HepG2 (cell line): ENCODE data around the gene CSNK2A2. TPM values are rescaled to one million over a fixed set of nuclear protein-coding genes. Genes with fewer than 3 reads are reported as not detected.

ENCODE experiments used
- ATF1 ChIP-seq: IDR thresholded peaks from 2 replicates; pipeline ENCODE4 v1.6.1; 2016; ENCODE audit warnings: mild to moderate bottlenecking, control low read depth
- HMG20A ChIP-seq: IDR thresholded peaks from 2 replicates; pipeline ENCODE4 v1.6.1; 2016; ENCODE audit warnings: borderline replicate concordance
- HNRNPLL ChIP-seq: fragments of 200-400 bp; formaldehyde crosslinking; IDR thresholded peaks from 2 replicates; pipeline ENCODE4 v1.6.1; 2017; ENCODE audit warnings: mild to moderate bottlenecking, low read depth, low read length; ENCODE audit not compliant: poor library complexity, severe bottlenecking
- REL ChIP-seq: sonication (generic); formaldehyde crosslinking; conservative IDR thresholded peaks from 2 replicates; pipeline ENCODE4 v1.8.0; 2022; ENCODE audit warnings: mild to moderate bottlenecking, missing genetic modification reagents, moderate library complexity
- RERE ChIP-seq: IDR thresholded peaks from 2 replicates; pipeline ENCODE4 v1.6.1; 2016; ENCODE audit warnings: low read depth, missing genetic modification reagents, missing compliant biosample characterization
- SAFB2 ChIP-seq: sonication (generic); formaldehyde crosslinking; IDR thresholded peaks from 2 replicates; pipeline ENCODE4 v1.5.1; 2020; ENCODE audit warnings: missing genetic modification reagents, low read depth, mild to moderate bottlenecking, borderline replicate concordance
- SMAD3 ChIP-seq: sonication (generic); formaldehyde crosslinking; IDR thresholded peaks from 2 replicates; pipeline ENCODE4 v1.4.0; 2020; ENCODE audit warnings: missing genetic modification reagents
- SMARCC2 ChIP-seq: fragments of 450-650 bp; IDR thresholded peaks from 2 replicates; pipeline ENCODE4 v1.6.1; 2017; ENCODE audit warnings: antibody characterized with exemption, mild to moderate bottlenecking
- ZNF180 ChIP-seq: sonication (generic); formaldehyde crosslinking; IDR thresholded peaks from 2 replicates; pipeline ENCODE4 v1.4.0; 2020; ENCODE audit warnings: low read depth, missing genetic modification reagents, borderline replicate concordance
- ZNF230 ChIP-seq: sonication (generic); formaldehyde crosslinking; IDR thresholded peaks from 2 replicates; pipeline ENCODE4 v1.4.0; 2020; ENCODE audit warnings: mild to moderate bottlenecking, missing genetic modification reagents
- ZNF496 ChIP-seq: sonication (generic); formaldehyde crosslinking; IDR thresholded peaks from 2 replicates; pipeline ENCODE4 v1.8.1; 2023; ENCODE audit warnings: mild to moderate bottlenecking, moderate library complexity, missing genetic modification reagents; ENCODE audit not compliant: insufficient replicate concordance
- ZNF619 ChIP-seq: sonication (generic); formaldehyde crosslinking; IDR thresholded peaks from 2 replicates; pipeline ENCODE4 v1.4.0; 2020; ENCODE audit warnings: mild to moderate bottlenecking, missing genetic modification reagents
- ZNF816 ChIP-seq: sonication (generic); formaldehyde crosslinking; IDR thresholded peaks from 2 replicates; pipeline ENCODE4 v1.8.0; 2022; ENCODE audit warnings: missing genetic modification reagents, mild to moderate bottlenecking, borderline replicate concordance
- polyA plus RNA-seq, 8 experiments: library from polyadenylated mRNA; depleted of rRNA in 3 of 8; stranded (reverse) in 7 of 8; unstranded in 1 of 8; fragments of >200 nt; fragmentation: Illumina TruSeq in 4 of 8; extraction: Trizol in 4 of 8; gene quantifications; 2 replicates each; pipeline versions ENCODE4 v1.2.1 to v1.2.3, GENCODE V29; 2011 to 2016; ENCODE audit warnings: low read depth in 4 of 8, missing spikeins in 1 of 8, mixed read lengths in 1 of 8; ENCODE audit not compliant: insufficient read depth in 1 of 8
- total RNA-seq, 5 experiments: library from RNA; depleted of rRNA; stranded (reverse); fragments of >200 nt; fragmentation: Illumina TruSeq; extraction: Trizol; gene quantifications; 2 replicates each; pipeline ENCODE4 v1.2.3, GENCODE V29; 2016; ENCODE audit warnings: low read depth in 1 of 5
- TF ChIP-seq, protein P1 (sequence below): IDR thresholded peaks from 2 replicates; pipeline ENCODE4 v1.6.1; 2016; ENCODE audit warnings: mild to moderate bottlenecking
- TF ChIP-seq, protein P2 (sequence below): sonication (generic); formaldehyde crosslinking; IDR thresholded peaks from 2 replicates; pipeline ENCODE4 v1.5.1; 2020; ENCODE audit warnings: mild to moderate bottlenecking, moderate library complexity, missing genetic modification reagents
- TF ChIP-seq, protein P3 (sequence below): sonication (generic); formaldehyde crosslinking; IDR thresholded peaks from 2 replicates; pipeline ENCODE4 v1.4.0; 2020; ENCODE audit warnings: mild to moderate bottlenecking, low read depth, missing genetic modification reagents
- TF ChIP-seq, protein P4 (sequence below): sonication (generic); formaldehyde crosslinking; IDR thresholded peaks from 2 replicates; pipeline ENCODE4 v1.4.0; 2020; ENCODE audit warnings: missing genetic modification reagents

CSNK2A2 gene
- total and polyA plus RNA-seq, 2 of the 13 experiments (the other 11 are each of a cell fraction or from before 2014, with no cell fraction given) = 46.4 to 56.9 TPM

DNA sequence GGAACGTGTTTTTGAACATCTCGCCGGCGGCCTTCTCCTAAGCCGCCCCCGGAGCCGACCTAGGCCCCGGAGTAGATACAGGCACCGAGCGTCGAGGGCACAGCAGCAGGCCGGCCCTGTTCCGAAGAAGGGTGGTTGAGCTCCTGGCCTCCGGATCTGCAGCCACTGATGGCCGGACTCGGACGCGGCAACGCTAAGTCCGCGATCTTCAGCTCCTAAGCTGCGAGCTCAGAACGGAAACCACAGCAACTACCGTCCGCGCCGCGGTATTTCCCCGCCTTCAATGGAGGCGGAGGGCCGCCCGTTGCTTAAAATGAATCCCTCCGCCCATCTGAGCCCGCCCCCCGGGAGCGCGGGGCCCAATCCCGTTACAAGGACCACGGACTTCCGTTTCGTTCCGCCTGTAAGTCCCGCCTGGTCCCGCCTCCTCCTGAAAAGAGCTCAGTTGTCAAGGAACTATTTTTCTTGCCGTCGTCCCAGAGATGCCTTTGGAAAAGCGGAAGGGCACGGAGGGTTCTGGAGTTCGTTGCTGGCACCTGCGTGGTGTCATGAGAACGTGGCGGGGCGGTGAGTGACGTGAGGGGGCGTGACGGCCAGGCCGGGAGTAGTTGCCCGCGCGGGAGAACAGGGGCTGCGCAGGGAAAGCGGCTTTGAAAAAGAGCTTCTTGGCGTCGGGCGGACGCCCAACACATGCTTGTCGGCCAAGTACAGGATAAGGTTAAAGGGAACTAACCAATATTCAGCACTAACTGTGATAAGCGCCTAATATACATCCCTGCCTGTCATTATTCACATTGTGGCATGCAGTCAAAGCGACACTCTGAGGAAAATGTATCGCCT lies 68.6 kb downstream of the CSNK2A2 start, which contains the start of gene CFAP20 (continued):
- TF ChIP-seq, protein P1, sequence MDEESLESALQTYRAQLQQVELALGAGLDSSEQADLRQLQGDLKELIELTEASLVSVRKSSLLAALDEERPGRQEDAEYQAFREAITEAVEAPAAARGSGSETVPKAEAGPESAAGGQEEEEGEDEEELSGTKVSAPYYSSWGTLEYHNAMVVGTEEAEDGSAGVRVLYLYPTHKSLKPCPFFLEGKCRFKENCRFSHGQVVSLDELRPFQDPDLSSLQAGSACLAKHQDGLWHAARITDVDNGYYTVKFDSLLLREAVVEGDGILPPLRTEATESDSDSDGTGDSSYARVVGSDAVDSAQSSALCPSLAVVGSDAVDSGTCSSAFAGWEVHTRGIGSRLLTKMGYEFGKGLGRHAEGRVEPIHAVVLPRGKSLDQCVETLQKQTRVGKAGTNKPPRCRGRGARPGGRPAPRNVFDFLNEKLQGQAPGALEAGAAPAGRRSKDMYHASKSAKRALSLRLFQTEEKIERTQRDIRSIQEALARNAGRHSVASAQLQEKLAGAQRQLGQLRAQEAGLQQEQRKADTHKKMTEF = peak; percentile 97
- TF ChIP-seq REL (CRISPR knock-in tag) = peak; percentile 83
- TF ChIP-seq ZNF816 (CRISPR knock-in tag) = peak; percentile 94
- no peak for TF ChIP-seq SMARCC2
- TF ChIP-seq HMG20A (CRISPR knock-in tag) = no peak
- TF ChIP-seq HNRNPLL = peak; percentile 99
- TF ChIP-seq, protein P2, sequence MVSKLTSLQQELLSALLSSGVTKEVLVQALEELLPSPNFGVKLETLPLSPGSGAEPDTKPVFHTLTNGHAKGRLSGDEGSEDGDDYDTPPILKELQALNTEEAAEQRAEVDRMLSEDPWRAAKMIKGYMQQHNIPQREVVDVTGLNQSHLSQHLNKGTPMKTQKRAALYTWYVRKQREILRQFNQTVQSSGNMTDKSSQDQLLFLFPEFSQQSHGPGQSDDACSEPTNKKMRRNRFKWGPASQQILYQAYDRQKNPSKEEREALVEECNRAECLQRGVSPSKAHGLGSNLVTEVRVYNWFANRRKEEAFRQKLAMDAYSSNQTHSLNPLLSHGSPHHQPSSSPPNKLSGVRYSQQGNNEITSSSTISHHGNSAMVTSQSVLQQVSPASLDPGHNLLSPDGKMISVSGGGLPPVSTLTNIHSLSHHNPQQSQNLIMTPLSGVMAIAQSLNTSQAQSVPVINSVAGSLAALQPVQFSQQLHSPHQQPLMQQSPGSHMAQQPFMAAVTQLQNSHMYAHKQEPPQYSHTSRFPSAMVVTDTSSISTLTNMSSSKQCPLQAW = peak; percentile 97
- no peak for TF ChIP-seq ZNF180 (CRISPR knock-in tag)
- no peak for TF ChIP-seq ZNF496
- TF ChIP-seq ZNF230 (CRISPR knock-in tag) = peak; percentile 88; the same call in 1 of the 2 replicates
- peak; percentile 73 for TF ChIP-seq SMAD3 (CRISPR knock-in tag)
- no peak; the same call in 1 of the 2 replicates for TF ChIP-seq ZNF619 (CRISPR knock-in tag)
- peak; percentile 97 for TF ChIP-seq ATF1
- TF ChIP-seq, protein P3, sequence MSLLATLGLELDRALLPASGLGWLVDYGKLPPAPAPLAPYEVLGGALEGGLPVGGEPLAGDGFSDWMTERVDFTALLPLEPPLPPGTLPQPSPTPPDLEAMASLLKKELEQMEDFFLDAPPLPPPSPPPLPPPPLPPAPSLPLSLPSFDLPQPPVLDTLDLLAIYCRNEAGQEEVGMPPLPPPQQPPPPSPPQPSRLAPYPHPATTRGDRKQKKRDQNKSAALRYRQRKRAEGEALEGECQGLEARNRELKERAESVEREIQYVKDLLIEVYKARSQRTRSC (CRISPR knock-in tag) = peak; percentile 90
- 0 out of 2 replicates have a peak, but pooled peaks have one; percentile 39 for TF ChIP-seq RERE (CRISPR knock-in tag)
- TF ChIP-seq SAFB2 = peak; percentile 91
- TF ChIP-seq, protein P4, sequence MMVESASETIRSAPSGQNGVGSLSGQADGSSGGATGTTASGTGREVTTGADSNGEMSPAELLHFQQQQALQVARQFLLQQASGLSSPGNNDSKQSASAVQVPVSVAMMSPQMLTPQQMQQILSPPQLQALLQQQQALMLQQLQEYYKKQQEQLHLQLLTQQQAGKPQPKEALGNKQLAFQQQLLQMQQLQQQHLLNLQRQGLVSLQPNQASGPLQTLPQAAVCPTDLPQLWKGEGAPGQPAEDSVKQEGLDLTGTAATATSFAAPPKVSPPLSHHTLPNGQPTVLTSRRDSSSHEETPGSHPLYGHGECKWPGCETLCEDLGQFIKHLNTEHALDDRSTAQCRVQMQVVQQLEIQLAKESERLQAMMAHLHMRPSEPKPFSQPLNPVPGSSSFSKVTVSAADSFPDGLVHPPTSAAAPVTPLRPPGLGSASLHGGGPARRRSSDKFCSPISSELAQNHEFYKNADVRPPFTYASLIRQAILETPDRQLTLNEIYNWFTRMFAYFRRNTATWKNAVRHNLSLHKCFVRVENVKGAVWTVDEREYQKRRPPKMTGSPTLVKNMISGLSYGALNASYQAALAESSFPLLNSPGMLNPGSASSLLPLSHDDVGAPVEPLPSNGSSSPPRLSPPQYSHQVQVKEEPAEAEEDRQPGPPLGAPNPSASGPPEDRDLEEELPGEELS (CRISPR knock-in tag) = peak; percentile 83
